Measurements from ENCODE around the gene SPHKAP. TPM values are rescaled to one million over a fixed set of nuclear protein-coding genes. Genes with fewer than 3 reads are reported as not detected.

SPHKAP gene
- total and polyA plus RNA-seq, 11 donors, result 8.3 to 150 (median 70.2) TPM

DNA sequence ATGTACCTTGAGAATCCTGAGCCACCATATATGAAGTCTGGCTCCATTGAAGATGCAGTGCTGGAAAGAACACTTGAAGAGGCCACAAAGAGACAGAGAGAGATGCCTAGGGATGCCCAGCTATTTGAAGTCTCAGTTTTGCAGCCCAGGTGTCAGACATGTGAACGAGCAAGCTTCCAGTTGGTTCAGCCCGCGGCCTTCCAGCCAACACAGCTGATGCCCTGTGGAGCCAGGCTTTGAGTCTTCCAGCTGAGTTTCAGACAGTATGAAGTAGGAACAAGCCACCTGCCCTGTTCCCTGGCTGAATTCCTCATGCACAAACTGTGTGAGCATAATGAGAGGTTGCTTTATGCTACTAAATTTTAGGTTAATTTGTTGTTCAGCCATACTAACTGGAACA is 108.8 kb downstream of the SPHKAP start:
- 17 to 95% (median 82%) methylated on average over 1 to 3 of the region's 3 CpGs for WGBS, 4 donors
- no peak for DNase-seq

DNA sequence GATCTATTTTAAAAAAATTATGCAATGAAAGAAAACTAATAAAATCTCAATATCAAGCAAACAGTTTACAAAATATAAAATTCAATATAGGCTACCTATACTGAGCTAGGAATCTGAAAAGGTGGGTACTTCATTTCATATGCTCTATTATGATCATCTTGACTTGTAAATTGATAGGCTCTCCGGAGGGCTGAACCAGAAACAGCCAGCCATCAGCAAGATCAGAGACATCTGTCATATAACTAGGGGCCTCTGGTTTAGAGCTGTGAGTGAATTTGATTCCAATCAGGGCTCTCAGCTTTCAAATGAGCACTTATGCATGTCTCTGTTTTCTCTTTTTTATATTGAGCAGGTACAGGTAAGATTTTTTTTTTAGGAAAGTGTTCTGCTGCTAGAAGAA is 114.2 kb downstream of the SPHKAP start:
- 48 to 55% (median 53%) methylated on average over 1 of the region's 1 CpG for WGBS, 4 donors
- Histone ChIP-seq H3K27me3 (no peaks in the 10 kb centered on the region), H3K9me3 (no peaks in the 10 kb centered on the region), H3K36me3 (no peaks in the 10 kb centered on the region), H3K4me3 (no peak overlapping the region), H3K27ac (no peak overlapping the region), H3K4me1 (peaks cover 0 to 7% (median 0%) of the 10 kb centered on the region in 12 donors)
- intact Hi-C loops (cut with DNase I), result no loop called here
- ATAC-seq, result no peak
- no peak for DNase-seq
- no peak for TF ChIP-seq POLR2A (IDR thresholded peaks at IDR 0.05)
- TF ChIP-seq, protein P1, sequence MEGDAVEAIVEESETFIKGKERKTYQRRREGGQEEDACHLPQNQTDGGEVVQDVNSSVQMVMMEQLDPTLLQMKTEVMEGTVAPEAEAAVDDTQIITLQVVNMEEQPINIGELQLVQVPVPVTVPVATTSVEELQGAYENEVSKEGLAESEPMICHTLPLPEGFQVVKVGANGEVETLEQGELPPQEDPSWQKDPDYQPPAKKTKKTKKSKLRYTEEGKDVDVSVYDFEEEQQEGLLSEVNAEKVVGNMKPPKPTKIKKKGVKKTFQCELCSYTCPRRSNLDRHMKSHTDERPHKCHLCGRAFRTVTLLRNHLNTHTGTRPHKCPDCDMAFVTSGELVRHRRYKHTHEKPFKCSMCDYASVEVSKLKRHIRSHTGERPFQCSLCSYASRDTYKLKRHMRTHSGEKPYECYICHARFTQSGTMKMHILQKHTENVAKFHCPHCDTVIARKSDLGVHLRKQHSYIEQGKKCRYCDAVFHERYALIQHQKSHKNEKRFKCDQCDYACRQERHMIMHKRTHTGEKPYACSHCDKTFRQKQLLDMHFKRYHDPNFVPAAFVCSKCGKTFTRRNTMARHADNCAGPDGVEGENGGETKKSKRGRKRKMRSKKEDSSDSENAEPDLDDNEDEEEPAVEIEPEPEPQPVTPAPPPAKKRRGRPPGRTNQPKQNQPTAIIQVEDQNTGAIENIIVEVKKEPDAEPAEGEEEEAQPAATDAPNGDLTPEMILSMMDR (IDR thresholded peaks at IDR 0.05), result no peak

More for the DNA sequence above, 108.8 kb downstream of the SPHKAP start:
- Histone ChIP-seq H3K4me1 (peaks cover 0 to 16% (median 0%) of the 10 kb centered on the region in 12 donors), H3K4me3 (no peak overlapping the region), H3K27me3 (no peaks in the 10 kb centered on the region), H3K36me3 (no peaks in the 10 kb centered on the region), H3K9me3 (no peaks in the 10 kb centered on the region), H3K27ac (no peak overlapping the region)
- TF ChIP-seq, protein P1 (IDR thresholded peaks at IDR 0.05), result no peak
- TF ChIP-seq POLR2A (IDR thresholded peaks at IDR 0.05), result no peak
- intact Hi-C loops (cut with DNase I), result no loop called here
- no peak for ATAC-seq

DNA sequence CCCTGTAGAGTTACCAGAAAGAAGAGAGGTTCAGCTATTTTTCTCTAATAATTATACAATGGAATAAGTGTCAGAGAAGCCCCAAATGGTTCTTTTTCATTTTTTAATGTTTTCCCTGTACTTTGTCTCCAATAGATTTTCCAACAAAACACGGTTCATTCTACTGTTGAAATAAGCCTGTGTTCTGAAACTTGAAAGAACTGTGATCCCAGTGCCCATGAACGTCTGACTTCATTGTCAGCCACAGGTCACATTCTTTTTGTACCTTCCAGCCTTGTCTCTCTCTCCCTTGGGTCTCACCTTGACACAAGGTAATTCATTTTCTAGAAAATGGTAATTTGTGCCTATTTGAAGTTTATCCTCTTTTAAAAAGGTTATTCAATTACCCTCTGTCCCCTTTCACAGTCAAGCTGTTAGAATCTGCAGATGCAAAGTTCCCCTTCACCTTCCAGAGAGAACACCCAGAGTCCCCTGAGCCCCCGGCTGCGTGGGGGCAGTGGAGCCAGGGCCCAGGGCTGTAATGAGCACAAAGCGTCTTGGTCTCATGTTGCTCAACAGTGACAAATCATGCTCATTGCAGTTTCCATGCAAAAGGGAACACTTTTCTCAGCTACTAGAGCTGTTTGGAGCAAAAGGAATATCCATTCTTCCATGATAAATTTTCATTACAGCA is 115.2 kb downstream of the SPHKAP start:
- 54 to 67% (median 60%) methylated on average over 5 of the region's 5 CpGs for WGBS, 4 donors

DNA sequence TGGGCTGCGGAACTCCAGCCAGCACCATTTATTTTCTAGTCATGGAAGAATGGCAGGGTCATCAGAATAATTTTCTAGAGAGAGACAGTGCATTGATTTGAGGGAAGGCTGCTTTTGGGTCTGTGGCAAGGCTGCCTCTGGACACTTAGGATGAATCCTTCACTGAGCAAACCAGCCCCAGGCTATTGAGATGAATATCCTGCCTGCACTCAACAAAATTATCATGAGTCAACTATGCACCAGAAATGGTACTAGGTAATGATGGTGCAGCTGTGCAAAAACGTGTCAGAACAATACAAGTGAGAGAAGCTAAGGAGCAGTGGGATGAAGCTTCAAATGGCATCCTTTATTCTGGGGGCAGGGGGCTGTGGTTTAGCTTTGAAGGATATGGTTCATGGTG is 115.8 kb downstream of the SPHKAP start:
- no peak for DNase-seq
- no peaks in the 10 kb centered on the region for H3K27me3 ChIP-seq
- no peaks in the 10 kb centered on the region for H3K36me3 ChIP-seq
- intact Hi-C loops (cut with DNase I), result no loop called here
- WGBS, 4 donors, result 59 to 70% (median 67%) methylated on average over 2 of the region's 2 CpGs
- no peaks in the 10 kb centered on the region for H3K9me3 ChIP-seq
- H3K4me3 ChIP-seq, result no peak overlapping the region
- TF ChIP-seq, protein P1 (IDR thresholded peaks at IDR 0.05), result no peak
- no peak for TF ChIP-seq POLR2A (IDR thresholded peaks at IDR 0.05)
- no peak for ATAC-seq
- H3K4me1 ChIP-seq, result peaks cover 0 to 7% (median 0%) of the 10 kb centered on the region in 12 donors
- no peak overlapping the region for H3K27ac ChIP-seq

More for the DNA sequence above, 115.2 kb downstream of the SPHKAP start:
- ATAC-seq (no peak), DNase-seq (no peak)
- no peaks in the 10 kb centered on the region for H3K36me3 ChIP-seq
- H3K27ac ChIP-seq, result no peak overlapping the region
- no peak for TF ChIP-seq POLR2A (IDR thresholded peaks at IDR 0.05)
- TF ChIP-seq, protein P1 (IDR thresholded peaks at IDR 0.05), result no peak
- no peak overlapping the region for H3K4me3 ChIP-seq
- intact Hi-C loops (cut with DNase I), result no loop called here
- no peaks in the 10 kb centered on the region for H3K9me3 ChIP-seq
- peaks cover 0 to 7% (median 0%) of the 10 kb centered on the region in 12 donors for H3K4me1 ChIP-seq
- H3K27me3 ChIP-seq, result no peaks in the 10 kb centered on the region
